Lung (tissue), 12 donors: ENCODE data around the gene PABPN1L. TPM values are rescaled to one million over a fixed set of nuclear protein-coding genes. Genes with fewer than 3 reads are reported as not detected.

Source experiments
- ATAC-seq: fragments of 200-7000 bp; cut with Tn5 transposase; one replicate; pipeline ENCODE4 v1.9.1; 2020; ENCODE audit warnings: moderate number of reproducible peaks; ENCODE audit not compliant: insufficient read depth, low FRiP score
- DNase-seq, 3 donors: peaks; one replicate each; pipeline ENCODE4 v3.0.0-alpha.2; 2013 to 2017
- H3K27ac ChIP-seq, 2 donors: one replicate each; pipeline ENCODE4 v1.5.1; 2013; ENCODE audit warnings: mild to moderate bottlenecking in 2 of 2, moderate library complexity in 2 of 2, control low read depth in 1 of 2, inconsistent platforms in 1 of 2, low read depth in 1 of 2, low read length in 1 of 2
- H3K27me3 ChIP-seq, 3 donors: one replicate each; pipeline ENCODE4 v1.5.1; 2013; ENCODE audit warnings: low read length in 2 of 3; ENCODE audit not compliant: control insufficient read depth in 3 of 3, insufficient read depth in 3 of 3
- H3K36me3 ChIP-seq, 4 donors: one replicate each; pipeline ENCODE4 v1.5.1; 2013; ENCODE audit warnings: low read length in 4 of 4, mild to moderate bottlenecking in 1 of 4, moderate library complexity in 1 of 4; ENCODE audit not compliant: control insufficient read depth in 4 of 4, insufficient read depth in 4 of 4
- H3K4me1 ChIP-seq, 5 donors: one replicate each; pipeline ENCODE4 v1.5.1; 2013; ENCODE audit warnings: low read length in 5 of 5, mild to moderate bottlenecking in 2 of 5, moderate library complexity in 1 of 5; ENCODE audit not compliant: control insufficient read depth in 5 of 5, insufficient read depth in 5 of 5
- H3K4me3 ChIP-seq: one replicate; pipeline ENCODE4 v1.5.1; 2013; ENCODE audit warnings: mild to moderate bottlenecking, control low read depth, moderate library complexity
- H3K9ac ChIP-seq, 2 donors: one replicate each; pipeline ENCODE4 v1.5.1; 2013; ENCODE audit warnings: low read length in 2 of 2, control low read depth in 1 of 2; ENCODE audit not compliant: insufficient read depth in 1 of 2
- H3K9me3 ChIP-seq, 4 donors: one replicate each; pipeline ENCODE4 v1.5.1; 2013; ENCODE audit warnings: low read length in 3 of 4, mild to moderate bottlenecking in 1 of 4, moderate library complexity in 1 of 4; ENCODE audit not compliant: control insufficient read depth in 4 of 4, insufficient read depth in 3 of 4
- WGBS, 2 donors: extraction: QIAGEN DNeasy Blood & Tissue Kit; methylation state at CpG; one replicate each; pipeline ENCODE4 v1.1.7; 2013; 5-methylcytosine and 5-hydroxymethylcytosine counted together
- polyA plus RNA-seq, 2 donors: library from polyadenylated mRNA; stranded (reverse); fragments of 200-250 nt; gene quantifications; one replicate each; pipeline ENCODE4 v1.2.1, GENCODE V29; 2013
- total RNA-seq, 2 donors: library from RNA; depleted of rRNA in 1 of 2; stranded (reverse); fragments of >200 nt in 1 of 2; gene quantifications; one replicate each; pipeline ENCODE4 v1.2.1, GENCODE V29; 2014 to 2021
- TF ChIP-seq, protein P1 (sequence below): IDR thresholded peaks from 2 replicates; pipeline ENCODE4 v1.5.1; 2012; ENCODE audit warnings: mild to moderate bottlenecking; ENCODE audit errors: control extremely low read depth, extremely low read depth
- donor health status: control.
- donor health status: control.
- donor health status: Bipolar disorder and iron deficiency.
- donor health status: healthy.
- donor health status: DM: yes; HTN: yes; CAD: no.

The PABPN1L gene
- total and polyA plus RNA-seq, 4 donors: 0.03 to 0.22 TPM; not detected in 2

- H3K4me1 ChIP-seq: peaks cover 0 to 32% (median 5%) of the 10 kb centered on the region in 5 donors
- TF ChIP-seq, protein P1, sequence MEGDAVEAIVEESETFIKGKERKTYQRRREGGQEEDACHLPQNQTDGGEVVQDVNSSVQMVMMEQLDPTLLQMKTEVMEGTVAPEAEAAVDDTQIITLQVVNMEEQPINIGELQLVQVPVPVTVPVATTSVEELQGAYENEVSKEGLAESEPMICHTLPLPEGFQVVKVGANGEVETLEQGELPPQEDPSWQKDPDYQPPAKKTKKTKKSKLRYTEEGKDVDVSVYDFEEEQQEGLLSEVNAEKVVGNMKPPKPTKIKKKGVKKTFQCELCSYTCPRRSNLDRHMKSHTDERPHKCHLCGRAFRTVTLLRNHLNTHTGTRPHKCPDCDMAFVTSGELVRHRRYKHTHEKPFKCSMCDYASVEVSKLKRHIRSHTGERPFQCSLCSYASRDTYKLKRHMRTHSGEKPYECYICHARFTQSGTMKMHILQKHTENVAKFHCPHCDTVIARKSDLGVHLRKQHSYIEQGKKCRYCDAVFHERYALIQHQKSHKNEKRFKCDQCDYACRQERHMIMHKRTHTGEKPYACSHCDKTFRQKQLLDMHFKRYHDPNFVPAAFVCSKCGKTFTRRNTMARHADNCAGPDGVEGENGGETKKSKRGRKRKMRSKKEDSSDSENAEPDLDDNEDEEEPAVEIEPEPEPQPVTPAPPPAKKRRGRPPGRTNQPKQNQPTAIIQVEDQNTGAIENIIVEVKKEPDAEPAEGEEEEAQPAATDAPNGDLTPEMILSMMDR: no peak
- H3K27ac ChIP-seq: no peak overlapping the region
- H3K9ac ChIP-seq: no peak overlapping the region
- 95 to 96% methylated on average over 13 of the region's 13 CpGs for WGBS, 2 donors
- H3K9me3 ChIP-seq: no peaks in the 10 kb centered on the region
- H3K36me3 ChIP-seq: no peaks in the 10 kb centered on the region
- H3K4me3 ChIP-seq: no peak overlapping the region
- peaks cover 0 to 2% (median 0%) of the 10 kb centered on the region in 3 donors for H3K27me3 ChIP-seq
- DNase-seq (no peak), ATAC-seq (no peak)
Measured at GRCh38 chr16:88913870-88914269, 47.4 kb upstream of the PABPN1L start.

GRCh38 chr16:88913001-88913612 lies 46.6 kb upstream of the PABPN1L start:
- ATAC-seq (no peak), DNase-seq (no peak)
- Histone ChIP-seq H3K27ac (no peak overlapping the region), H3K9me3 (no peaks in the 10 kb centered on the region), H3K4me3 (no peak overlapping the region), H3K36me3 (no peaks in the 10 kb centered on the region), H3K4me1 (peaks cover 0 to 31% (median 5%) of the 10 kb centered on the region in 5 donors), H3K27me3 (peaks cover 0 to 2% (median 0%) of the 10 kb centered on the region in 3 donors), H3K9ac (no peak overlapping the region)
- TF ChIP-seq, protein P1: no peak
- 95 to 97% methylated on average over 16 of the region's 16 CpGs for WGBS, 2 donors

DNA sequence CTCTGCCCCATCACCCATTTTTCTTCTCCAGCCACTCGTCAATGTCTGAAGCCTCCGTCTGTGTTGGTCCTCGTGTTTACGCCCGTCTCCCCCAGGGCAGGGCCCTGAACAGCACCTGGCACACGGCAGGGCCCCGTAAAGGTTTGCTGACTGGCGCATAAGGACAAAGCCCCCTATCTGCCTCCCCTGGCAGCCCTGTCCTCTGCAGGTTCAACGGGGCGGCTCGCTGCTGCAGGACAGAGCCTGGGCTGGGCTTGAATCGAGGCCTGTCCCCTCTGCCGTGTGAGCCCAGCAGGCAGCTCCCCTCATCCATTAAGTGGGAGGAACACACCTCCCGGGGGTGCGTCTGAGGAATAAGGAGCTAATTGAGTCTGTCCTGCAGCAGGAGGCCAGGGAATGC lies 46.1 kb upstream of the PABPN1L start:
- TF ChIP-seq, protein P1: no peak
- ATAC-seq (no peak), DNase-seq (no peak)
- WGBS, 2 donors: 79 to 94% methylated on average over 15 of the region's 15 CpGs
- H3K4me3 ChIP-seq: no peak overlapping the region
- H3K27me3 ChIP-seq: peaks cover 0 to 2% (median 0%) of the 10 kb centered on the region in 3 donors
- no peaks in the 10 kb centered on the region for H3K36me3 ChIP-seq
- H3K4me1 ChIP-seq: peaks cover 0 to 27% (median 5%) of the 10 kb centered on the region in 5 donors
- no peak overlapping the region for H3K27ac ChIP-seq
- no peak overlapping the region for H3K9ac ChIP-seq
- H3K9me3 ChIP-seq: no peaks in the 10 kb centered on the region

- no peak overlapping the region for H3K9ac ChIP-seq
- H3K4me1 ChIP-seq: peaks cover 0 to 21% (median 5%) of the 10 kb centered on the region in 5 donors
- H3K36me3 ChIP-seq: no peaks in the 10 kb centered on the region
- H3K4me3 ChIP-seq: no peak overlapping the region
- H3K27ac ChIP-seq: no peak overlapping the region
- DNase-seq (no peak), ATAC-seq (no peak)
- peaks cover 0 to 2% (median 0%) of the 10 kb centered on the region in 3 donors for H3K27me3 ChIP-seq
- H3K9me3 ChIP-seq: no peaks in the 10 kb centered on the region
- TF ChIP-seq, protein P1: no peak
- 89 to 99% methylated on average over 14 to 16 of the region's 16 CpGs for WGBS, 2 donors
Measured at GRCh38 chr16:88911946-88912310, 45.5 kb upstream of the PABPN1L start.
